Ecto neural progenitor cell (in vitro differentiated cells): Measurements from ENCODE around the gene ZNF22.
"Not testable (repeated sequence)": the region's sequence is repeated elsewhere in the genome, so short reads cannot be mapped to it uniquely, and the experiment has no call there.

Experiments
- DNase-seq: peaks from one replicate; pipeline ENCODE4 v3.0.0-alpha.2; 2018; ENCODE audit warnings: low spot score

ZNF22 gene

GRCh38 chr10:44991571-44991970 lies 9.2 kb upstream of the ZNF22 start:
- peak; percentile 27 for DNase-seq

DNA sequence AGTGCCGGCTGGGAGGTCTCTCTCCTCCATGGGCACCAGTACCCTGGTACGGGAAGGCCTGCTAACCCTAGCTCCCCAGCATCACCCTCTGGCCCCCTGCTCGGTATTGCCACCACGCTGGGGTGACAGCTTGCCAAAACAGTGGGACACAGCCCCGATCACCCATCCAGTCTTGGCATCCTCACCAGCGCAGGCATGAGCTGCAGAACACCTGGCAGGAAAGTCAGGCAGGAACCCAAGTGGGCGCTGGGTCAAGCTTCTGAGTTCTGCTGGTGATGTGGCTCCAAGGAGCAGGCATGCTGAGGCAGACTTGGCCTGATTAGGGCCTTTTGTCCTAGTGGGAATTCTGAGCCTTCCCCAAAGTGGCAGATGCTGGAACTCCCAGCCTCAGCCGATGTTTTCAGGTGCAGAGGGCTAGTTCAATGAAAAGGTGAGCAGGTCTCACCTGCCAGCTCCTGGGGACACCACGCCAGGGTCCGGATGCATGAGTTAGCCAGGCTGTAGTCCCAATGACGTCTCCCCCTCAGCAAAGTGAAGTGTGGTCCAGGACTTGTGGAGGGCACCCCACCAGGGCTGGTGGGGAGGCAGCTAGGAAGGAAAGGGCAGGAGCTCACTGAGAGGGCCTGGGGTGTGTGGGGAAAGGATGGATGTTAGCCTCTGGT lies 8.5 kb upstream of the ZNF22 start:
- peak; percentile 32 for DNase-seq

- DNase-seq, result no peak
These were observed 7.9 kb upstream of the ZNF22 start for GRCh38 chr10:44992732-44993225.

GRCh38 chr10:44993226-44993921 lies 7.3 kb upstream of the ZNF22 start:
- DNase-seq, result peak; percentile 39

DNA sequence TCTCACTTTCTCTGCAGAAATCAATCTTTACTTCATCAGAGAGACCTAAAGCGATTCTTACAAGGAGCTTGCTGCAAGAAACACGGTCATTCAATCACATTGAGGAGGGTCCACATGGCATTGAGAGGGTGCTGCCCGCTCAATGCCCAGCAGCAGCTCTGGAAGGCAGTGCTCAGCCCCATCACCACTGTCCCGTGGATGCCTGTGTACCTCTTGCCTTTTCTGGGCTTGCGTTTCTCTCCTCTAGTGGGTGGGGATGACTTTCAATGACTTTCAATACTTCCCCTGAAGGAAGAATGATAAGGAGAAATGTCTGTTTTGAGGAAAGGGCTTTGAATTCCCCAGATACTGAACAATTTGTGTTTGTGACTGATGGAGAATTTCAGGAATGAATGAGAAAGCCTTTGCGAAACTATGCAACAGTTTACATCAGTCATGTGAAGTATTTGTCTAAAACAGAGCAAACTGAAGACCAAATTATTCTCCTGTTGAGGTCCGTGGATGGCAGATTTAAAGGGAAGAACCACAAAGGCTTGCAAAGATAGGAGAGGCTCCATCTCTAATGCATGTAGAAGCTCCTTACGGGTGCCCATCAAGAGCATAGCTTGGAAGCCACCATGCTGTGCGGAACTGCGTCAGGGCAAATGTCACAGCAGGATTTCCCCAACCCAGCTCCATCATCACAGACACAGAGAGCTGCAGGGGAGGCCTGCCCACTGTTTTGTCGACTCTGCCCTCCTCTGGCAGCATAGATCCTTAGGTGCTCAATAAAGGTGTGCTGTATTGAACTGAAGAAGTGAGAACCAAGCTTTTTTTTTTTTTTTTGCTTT lies 6.6 kb upstream of the ZNF22 start:
- peak; percentile 36 for DNase-seq

- peak; percentile 34 for DNase-seq
These were observed 5.8 kb upstream of the ZNF22 start for GRCh38 chr10:44994752-44995530.

GRCh38 chr10:44995581-44995913 lies 5.2 kb upstream of the ZNF22 start:
- no peak for DNase-seq

DNA sequence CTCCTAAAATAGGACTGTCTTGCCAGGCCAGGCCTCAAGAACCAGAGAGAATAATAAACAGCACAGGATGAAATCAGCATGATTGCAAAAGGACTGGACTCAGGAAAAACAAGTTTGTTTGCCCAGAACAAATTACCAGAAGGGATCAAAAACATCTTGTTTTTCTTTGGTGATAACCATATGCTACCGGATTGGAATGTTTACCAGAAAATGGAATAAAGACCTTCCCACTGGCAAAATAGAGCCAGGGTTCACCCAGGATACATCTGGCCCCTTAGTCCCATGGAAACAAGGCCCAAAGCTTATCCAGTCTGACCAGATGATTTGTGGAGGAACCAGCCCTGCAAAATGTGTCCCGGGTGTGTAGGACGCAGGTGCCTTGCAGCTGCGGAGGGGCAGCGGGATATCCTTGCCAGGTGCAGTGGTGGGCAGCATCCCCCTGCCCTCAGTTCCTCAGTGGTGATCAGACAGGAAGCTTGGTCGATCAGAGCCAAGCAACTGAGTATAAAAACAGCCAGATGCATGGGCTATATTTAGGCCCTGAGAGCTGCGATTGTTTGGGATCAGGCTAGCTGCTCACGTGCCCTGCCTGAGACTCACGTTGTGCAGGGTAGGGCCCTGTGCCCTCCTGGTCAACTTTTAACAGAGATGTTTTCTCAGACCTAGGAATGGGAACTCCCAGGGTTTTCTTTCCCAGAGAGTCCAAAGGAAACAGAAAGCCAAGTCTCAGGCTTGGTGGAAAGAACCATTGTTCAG lies 4.6 kb upstream of the ZNF22 start:
- DNase-seq, result peak; percentile 29

- no peak for DNase-seq
These were observed 3.5 kb upstream of the ZNF22 start for GRCh38 chr10:44997105-44997748.

DNA sequence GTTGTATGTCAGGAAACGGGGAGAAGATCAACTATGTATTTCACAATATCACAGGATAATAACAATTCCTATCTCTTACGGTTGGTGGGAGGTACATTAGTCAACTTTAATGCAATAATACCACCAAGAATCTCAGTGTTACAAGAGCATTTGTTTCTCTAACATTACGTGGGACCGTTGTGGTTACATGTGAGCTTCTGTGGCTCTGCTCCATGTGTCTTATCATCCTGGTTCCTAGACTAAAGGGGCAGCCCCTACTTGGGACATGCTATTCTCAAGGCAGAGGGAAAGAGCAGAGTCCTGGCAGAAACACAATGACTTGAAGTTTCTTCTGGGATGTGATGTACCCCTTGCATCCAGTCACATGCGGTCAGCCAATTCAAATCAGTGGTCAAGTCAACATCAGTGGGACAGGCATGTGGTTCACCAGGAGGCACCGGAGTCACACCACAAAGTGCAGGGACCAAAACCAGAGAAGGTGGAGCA lies 2.5 kb upstream of the ZNF22 start:
- peak; percentile 17 for DNase-seq

- peak; percentile 34 for DNase-seq
These were observed 478 bp upstream of the ZNF22 start for GRCh38 chr10:45000138-45000751.

GRCh38 chr10:45001381-45002148 lies 842 bp downstream of the ZNF22 start:
- peak; percentile 67 for DNase-seq

DNA sequence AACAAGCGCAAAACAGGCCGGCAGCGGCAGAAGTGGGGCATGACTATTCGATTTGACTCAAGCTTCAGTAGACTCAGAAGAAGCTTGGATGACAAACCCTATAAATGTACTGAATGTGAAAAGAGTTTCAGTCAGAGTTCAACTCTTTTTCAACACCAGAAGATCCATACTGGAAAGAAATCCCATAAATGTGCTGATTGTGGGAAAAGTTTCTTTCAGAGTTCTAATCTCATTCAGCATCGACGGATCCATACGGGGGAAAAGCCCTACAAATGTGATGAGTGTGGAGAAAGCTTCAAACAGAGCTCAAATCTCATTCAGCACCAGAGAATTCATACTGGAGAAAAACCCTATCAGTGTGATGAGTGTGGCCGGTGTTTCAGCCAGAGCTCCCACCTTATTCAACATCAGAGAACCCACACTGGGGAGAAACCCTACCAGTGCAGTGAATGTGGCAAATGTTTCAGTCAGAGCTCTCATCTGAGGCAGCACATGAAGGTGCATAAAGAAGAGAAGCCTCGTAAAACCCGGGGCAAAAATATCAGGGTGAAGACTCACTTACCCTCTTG lies 2.8 kb downstream of the ZNF22 start:
- DNase-seq, result no peak

DNA sequence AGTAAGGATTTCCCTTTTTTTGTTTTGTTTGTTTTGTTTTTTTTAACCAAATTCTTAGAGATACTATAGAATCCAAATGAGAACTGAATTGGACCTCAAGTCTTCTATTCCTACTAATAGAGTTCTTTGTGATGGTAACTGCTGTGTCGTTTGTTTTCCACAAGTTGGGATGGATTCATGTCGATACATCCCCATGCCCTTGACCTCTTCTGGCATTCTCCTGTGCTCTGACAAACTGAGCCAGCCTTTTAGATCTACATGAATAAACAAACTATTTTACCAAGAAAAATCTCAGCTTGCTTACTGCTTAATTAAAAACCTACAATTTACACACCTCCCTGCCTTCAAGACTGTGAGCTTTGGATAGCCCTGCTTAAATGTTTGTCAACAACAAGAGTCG lies 3.9 kb downstream of the ZNF22 start:
- no peak for DNase-seq

GRCh38 chr10:45005284-45005683 lies 4.6 kb downstream of the ZNF22 start:
- DNase-seq, result no peak

DNA sequence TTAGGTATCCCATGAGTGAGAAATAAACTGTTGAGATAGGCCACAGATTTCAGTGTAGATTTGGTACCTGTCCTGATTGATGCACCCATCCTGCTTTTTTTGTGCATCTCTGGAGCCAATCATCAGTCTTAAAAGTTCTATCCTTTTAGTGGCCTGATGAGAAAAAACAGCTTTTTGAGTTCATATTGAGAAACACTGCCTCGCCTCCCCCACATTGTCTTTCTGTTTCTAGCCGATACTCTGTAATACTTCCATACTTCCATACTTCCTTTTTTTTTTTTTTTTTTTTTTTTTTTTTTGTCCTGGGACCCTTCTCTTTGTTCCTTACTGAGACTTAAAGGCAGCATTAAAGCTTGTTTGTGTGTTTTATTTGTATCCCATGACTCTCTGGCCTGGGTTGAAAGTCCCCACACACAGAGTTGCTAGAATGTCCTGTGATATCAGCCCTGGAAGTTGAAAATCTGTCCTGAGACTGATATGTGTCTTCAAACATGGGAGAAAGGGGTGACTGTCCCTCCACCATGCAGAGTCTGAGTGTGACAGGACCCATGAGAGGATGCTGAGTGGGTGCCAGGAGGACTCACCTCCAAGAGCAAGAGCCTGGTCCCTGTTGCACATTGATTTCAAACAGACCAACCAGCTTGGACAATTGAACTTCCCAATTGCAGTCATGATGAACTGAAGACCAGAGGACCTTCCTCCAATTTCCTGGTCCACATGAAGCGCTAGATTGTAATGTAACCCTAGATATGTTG lies 5.7 kb downstream of the ZNF22 start:
- DNase-seq, result no peak

- DNase-seq, result no peak
These were observed 7.9 kb downstream of the ZNF22 start for GRCh38 chr10:45008524-45009161.

DNA sequence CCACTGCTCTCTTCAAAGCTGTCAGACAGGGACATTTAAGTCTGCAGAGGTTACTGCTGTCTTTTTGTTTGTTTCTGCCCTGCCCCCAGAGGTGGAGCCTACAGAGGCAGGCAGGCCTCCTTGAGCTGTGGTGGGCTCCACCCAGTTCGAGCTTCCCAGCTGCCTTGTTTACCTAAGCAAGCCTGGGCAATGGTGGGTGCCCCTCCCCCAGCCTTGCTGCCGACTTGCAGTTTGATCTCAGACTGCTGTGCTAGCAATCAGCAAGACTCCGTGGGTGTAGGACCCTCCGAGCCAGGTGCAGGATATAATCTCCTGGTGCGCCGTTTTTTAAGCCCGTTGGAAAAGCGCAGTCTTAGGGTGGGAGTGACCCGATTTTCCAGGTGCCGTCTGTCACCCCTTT lies 13.8 kb downstream of the ZNF22 start:
- DNase-seq, result not testable (repeated sequence)
